Small intestine (tissue), 7 donors: ENCODE measurements around the gene TMEM145. TPM values are rescaled to one million over a fixed set of nuclear protein-coding genes. Genes with fewer than 3 reads are reported as not detected.
"Not testable (repeated sequence)": the region's sequence is repeated elsewhere in the genome, so short reads cannot be mapped to it uniquely, and the experiment has no call there.

Experiments
- DNase-seq, 2 donors: peaks; one replicate each; pipeline versions ENCODE4 v3.0.0 to v3.0.0-alpha.2; 2013
- FAIRE-seq: peaks from 2 replicates; lab custom pipeline; 2012; peaks lifted over from hg19 to GRCh38; lab: Jason Lieb, UNC
- H3K27ac ChIP-seq, 3 donors: one replicate each; pipeline ENCODE4 v1.5.1; 2013; ENCODE audit warnings: low read length in 2 of 3, mild to moderate bottlenecking in 2 of 3, control low read depth in 1 of 3, inconsistent platforms in 1 of 3, low read depth in 1 of 3, moderate library complexity in 1 of 3
- H3K27me3 ChIP-seq, 3 donors: one replicate each; pipeline ENCODE4 v1.6.1; 2013; ENCODE audit warnings: low read length in 3 of 3, inconsistent platforms in 1 of 3; ENCODE audit not compliant: control insufficient read depth in 3 of 3, insufficient read depth in 3 of 3
- H3K36me3 ChIP-seq, 3 donors: one replicate each; pipeline ENCODE4 v1.6.1; 2013; ENCODE audit warnings: low read length in 3 of 3, inconsistent platforms in 1 of 3, low read depth in 1 of 3, mild to moderate bottlenecking in 1 of 3, moderate library complexity in 1 of 3; ENCODE audit not compliant: control insufficient read depth in 3 of 3, insufficient read depth in 2 of 3
- H3K4me1 ChIP-seq, 3 donors: one replicate each; pipeline ENCODE4 v1.6.1; 2013; ENCODE audit warnings: low read length in 2 of 3, inconsistent platforms in 1 of 3, low read depth in 1 of 3, mild to moderate bottlenecking in 1 of 3, moderate library complexity in 1 of 3; ENCODE audit not compliant: control insufficient read depth in 3 of 3, insufficient read depth in 2 of 3
- H3K4me3 ChIP-seq, 3 donors: one replicate each; pipeline ENCODE4 v1.5.1; 2013; ENCODE audit warnings: low read length in 3 of 3, control low read depth in 1 of 3, inconsistent platforms in 1 of 3, low read depth in 1 of 3, mild to moderate bottlenecking in 1 of 3, moderate library complexity in 1 of 3
- H3K9me3 ChIP-seq, 2 donors: one replicate each; pipeline ENCODE4 v1.6.1; 2013; ENCODE audit warnings: low read depth in 1 of 2, low read length in 1 of 2; ENCODE audit not compliant: control insufficient read depth in 2 of 2, insufficient read depth in 1 of 2
- WGBS, 3 donors: extraction: QIAGEN DNeasy Blood & Tissue Kit; methylation state at CpG; one replicate each; pipeline ENCODE4 v1.1.7; 2013; 5-methylcytosine and 5-hydroxymethylcytosine counted together
- polyA plus RNA-seq, 4 donors: library from polyadenylated mRNA; stranded (reverse) in 3 of 4; unstranded in 1 of 4; fragments of 200-250 nt in 3 of 4; fragments of 120-200 nt in 1 of 4; gene quantifications; one replicate each; pipeline versions ENCODE4 v1.2.1 to v1.2.3, GENCODE V29; 2013
- donor health status: healthy with polysubstance abuse.
- donor health status: control.
- donor health status: control.
- donor health status: Bipolar disorder and iron deficiency.
- donor health status: healthy.

TMEM145 gene
- polyA plus RNA-seq, 4 donors: 0.83 to 1.1 TPM; not detected in 2

- Histone ChIP-seq H3K27ac (no peak overlapping the region), H3K27me3 (peaks cover 5 to 18% (median 6%) of the 10 kb centered on the region in 3 donors), H3K9me3 (no peaks in the 10 kb centered on the region), H3K4me3 (no peak overlapping the region), H3K4me1 (peaks cover 0 to 22% (median 4%) of the 10 kb centered on the region in 3 donors), H3K36me3 (peaks cover 0 to 10% (median 0%) of the 10 kb centered on the region in 3 donors)
- 20 to 61% (median 27%) methylated on average over 1 of the region's 1 CpG for WGBS, 3 donors
- FAIRE-seq (no peak), DNase-seq (peak in 1 of 2 donors; percentile 51)
Observed at GRCh38 chr19:42328106-42328505, 15.0 kb downstream of the TMEM145 start.

GRCh38 chr19:42328854-42329253, 15.7 kb downstream of the TMEM145 start:
- FAIRE-seq (no peak), DNase-seq (no peak)
- peaks cover 2 to 12% (median 3%) of the 10 kb centered on the region in 3 donors for H3K27me3 ChIP-seq
- H3K36me3 ChIP-seq: peaks cover 0 to 15% (median 0%) of the 10 kb centered on the region in 3 donors
- H3K9me3 ChIP-seq: no peaks in the 10 kb centered on the region
- no peak overlapping the region for H3K4me3 ChIP-seq
- no peak overlapping the region for H3K27ac ChIP-seq
- WGBS, 3 donors: 70 to 76% (median 70%) methylated on average over 2 of the region's 2 CpGs
- peaks cover 0 to 22% (median 4%) of the 10 kb centered on the region in 3 donors for H3K4me1 ChIP-seq

GRCh38 chr19:42330241-42330711, 17.2 kb downstream of the TMEM145 start:
- WGBS, 3 donors: 56 to 74% (median 59%) methylated on average over 2 of the region's 2 CpGs

GRCh38 chr19:42331333-42331732, 18.2 kb downstream of the TMEM145 start:
- H3K36me3 ChIP-seq: peaks cover 0 to 33% (median 0%) of the 10 kb centered on the region in 3 donors
- not testable (repeated sequence) for FAIRE-seq, H3K9me3 ChIP-seq, H3K4me3 ChIP-seq, DNase-seq, H3K27me3 ChIP-seq, H3K27ac ChIP-seq
- WGBS, 3 donors: 83 to 85% (median 84%) methylated on average over 3 of the region's 3 CpGs
- H3K4me1 ChIP-seq: peaks cover 0 to 15% (median 1%) of the 10 kb centered on the region in 3 donors

More at GRCh38 chr19:42330241-42330711, 17.2 kb downstream of the TMEM145 start:
- FAIRE-seq (no peak), DNase-seq (no peak)
- no peaks in the 10 kb centered on the region for H3K9me3 ChIP-seq
- no peak overlapping the region for H3K27ac ChIP-seq
- H3K36me3 ChIP-seq: peaks cover 0 to 26% (median 0%) of the 10 kb centered on the region in 3 donors
- H3K27me3 ChIP-seq: no peaks in the 10 kb centered on the region
- H3K4me1 ChIP-seq: peaks cover 0 to 16% (median 4%) of the 10 kb centered on the region in 3 donors
- H3K4me3 ChIP-seq: no peak overlapping the region

- Histone ChIP-seq H3K36me3 (peaks cover 0 to 40% (median 6%) of the 10 kb centered on the region in 3 donors), H3K27me3 (no peaks in the 10 kb centered on the region), H3K27ac (no peak overlapping the region), H3K9me3 (no peaks in the 10 kb centered on the region), H3K4me1 (peaks cover 0 to 12% (median 0%) of the 10 kb centered on the region in 3 donors), H3K4me3 (no peak overlapping the region)
- no peak for DNase-seq
- FAIRE-seq: no peak
- 87 to 93% (median 87%) methylated on average over 6 of the region's 6 CpGs for WGBS, 3 donors
Observed at GRCh38 chr19:42332059-42332458, 18.9 kb downstream of the TMEM145 start.

GRCh38 chr19:42333018-42333417, 19.9 kb downstream of the TMEM145 start:
- WGBS, 3 donors: 88 to 100% (median 95%) methylated on average over 3 of the region's 3 CpGs
- FAIRE-seq: no peak

GRCh38 chr19:42333975-42334696, 21.0 kb downstream of the TMEM145 start:
- no peak for FAIRE-seq
- Histone ChIP-seq H3K27me3 (no peaks in the 10 kb centered on the region), H3K9me3 (no peaks in the 10 kb centered on the region), H3K36me3 (peaks cover 0 to 43% (median 7%) of the 10 kb centered on the region in 3 donors), H3K4me3 (no peak overlapping the region), H3K4me1 (no peaks in the 10 kb centered on the region), H3K27ac (no peak overlapping the region)
- no peak for DNase-seq
- 82 to 87% (median 85%) methylated on average over 17 to 21 of the region's 21 CpGs for WGBS, 3 donors

More at GRCh38 chr19:42333018-42333417, 19.9 kb downstream of the TMEM145 start:
- H3K4me1 ChIP-seq: peaks cover 0 to 4% (median 0%) of the 10 kb centered on the region in 3 donors
- no peaks in the 10 kb centered on the region for H3K27me3 ChIP-seq
- DNase-seq: no peak
- H3K36me3 ChIP-seq: peaks cover 0 to 45% (median 7%) of the 10 kb centered on the region in 3 donors
- no peak overlapping the region for H3K27ac ChIP-seq
- H3K4me3 ChIP-seq: no peak overlapping the region
- H3K9me3 ChIP-seq: no peaks in the 10 kb centered on the region

- Histone ChIP-seq H3K27me3 (no peaks in the 10 kb centered on the region), H3K27ac (no peak overlapping the region), H3K4me3 (no peak overlapping the region), H3K9me3 (no peaks in the 10 kb centered on the region), H3K4me1 (no peaks in the 10 kb centered on the region), H3K36me3 (peaks cover 0 to 43% (median 7%) of the 10 kb centered on the region in 3 donors)
- FAIRE-seq (no peak), DNase-seq (no peak)
- 89 to 93% (median 92%) methylated on average over 13 of the region's 13 CpGs for WGBS, 3 donors
Observed at GRCh38 chr19:42334697-42335373, 21.7 kb downstream of the TMEM145 start.
